Measurements from ENCODE around the gene RAPGEF2. TPM values are rescaled to one million over a fixed set of nuclear protein-coding genes. Genes with fewer than 3 reads are reported as not detected.
A peak's percentile ranks its signal among the peaks of the same experiment; 100 is the strongest.

Gene RAPGEF2
- total RNA-seq, 1 donor from 2014 or later, result 49.3 TPM

DNA sequence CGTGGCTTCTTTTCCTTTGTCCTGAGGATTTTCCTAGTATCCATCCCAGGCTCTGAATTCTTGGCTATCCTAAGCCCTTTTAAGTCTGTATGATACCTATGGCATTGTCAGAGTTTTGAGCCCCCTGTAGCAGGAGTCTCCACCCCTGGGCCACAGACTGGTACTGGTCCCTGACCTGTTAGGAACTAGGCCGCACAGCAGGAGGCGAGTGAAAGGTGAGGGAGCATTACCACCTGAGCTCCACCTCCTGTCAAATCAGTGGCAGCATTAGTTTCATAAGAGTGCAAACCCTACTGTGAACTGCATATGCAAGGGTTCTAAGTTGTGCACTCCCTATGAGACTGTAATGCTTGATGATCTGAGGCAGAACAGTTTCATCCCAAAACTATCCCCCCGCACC lies 216.1 kb downstream of the RAPGEF2 start:
- DNase-seq, result no peak

DNA sequence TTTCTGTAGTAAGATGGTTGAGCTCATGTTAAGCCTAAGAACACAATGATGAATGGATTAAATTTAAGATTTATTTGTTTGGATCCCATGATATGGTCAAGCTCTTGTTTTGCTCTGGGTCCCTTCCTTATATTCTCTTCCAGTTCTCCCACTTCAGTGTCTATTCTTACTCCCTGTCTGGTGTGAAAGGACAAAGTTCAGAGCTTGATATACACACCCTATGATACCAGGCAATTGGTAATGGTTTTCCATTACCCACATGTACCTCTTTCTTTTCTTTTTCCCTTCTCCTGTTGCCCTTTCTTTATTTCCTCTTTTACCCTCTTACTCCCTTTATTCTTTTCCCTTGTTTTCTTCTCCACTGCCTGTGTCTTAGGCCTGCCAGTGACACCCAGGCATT lies 223.6 kb downstream of the RAPGEF2 start:
- no peak for DNase-seq

- no peak for DNase-seq
These were observed 225.9 kb downstream of the RAPGEF2 start for GRCh38 chr4:159328766-159329165.

GRCh38 chr4:159334461-159334860 lies 231.6 kb downstream of the RAPGEF2 start:
- no peak for DNase-seq

GRCh38 chr4:159337041-159337440 lies 234.2 kb downstream of the RAPGEF2 start:
- DNase-seq, result no peak

DNA sequence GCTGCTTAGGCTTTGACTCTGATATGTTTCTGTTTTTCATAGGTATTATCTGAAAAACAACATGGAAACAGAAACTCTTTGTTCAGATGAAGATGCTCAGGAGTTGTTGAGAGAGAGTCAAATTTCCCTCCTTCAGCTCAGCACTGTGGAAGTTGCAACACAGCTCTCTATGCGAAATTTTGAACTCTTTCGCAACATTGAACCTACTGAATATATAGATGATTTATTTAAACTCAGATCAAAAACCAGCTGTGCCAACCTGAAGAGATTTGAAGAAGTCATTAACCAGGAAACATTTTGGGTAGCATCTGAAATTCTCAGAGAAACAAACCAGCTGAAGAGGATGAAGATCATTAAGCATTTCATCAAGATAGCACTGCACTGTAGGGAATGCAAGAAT lies 238.6 kb downstream of the RAPGEF2 start:
- DNase-seq, result no peak

DNA sequence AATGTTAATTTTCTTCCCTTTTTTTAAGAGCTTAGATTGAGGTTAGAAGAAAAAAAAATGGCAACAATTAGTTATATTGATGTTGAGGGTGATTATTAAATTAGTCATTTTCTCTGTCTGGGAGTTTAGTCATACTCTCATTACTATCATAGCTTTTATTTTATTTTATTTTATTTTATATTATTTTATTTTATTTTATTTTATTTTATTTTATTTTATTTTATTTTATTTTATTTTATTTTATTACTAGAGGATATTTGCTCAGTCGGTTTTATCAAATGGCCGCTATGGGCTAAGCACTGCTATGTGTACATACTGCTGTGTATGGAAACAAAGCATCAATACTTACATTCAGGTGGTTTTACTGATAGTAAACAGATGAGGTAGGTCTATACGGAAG lies 239.5 kb downstream of the RAPGEF2 start:
- DNase-seq, result no peak

DNA sequence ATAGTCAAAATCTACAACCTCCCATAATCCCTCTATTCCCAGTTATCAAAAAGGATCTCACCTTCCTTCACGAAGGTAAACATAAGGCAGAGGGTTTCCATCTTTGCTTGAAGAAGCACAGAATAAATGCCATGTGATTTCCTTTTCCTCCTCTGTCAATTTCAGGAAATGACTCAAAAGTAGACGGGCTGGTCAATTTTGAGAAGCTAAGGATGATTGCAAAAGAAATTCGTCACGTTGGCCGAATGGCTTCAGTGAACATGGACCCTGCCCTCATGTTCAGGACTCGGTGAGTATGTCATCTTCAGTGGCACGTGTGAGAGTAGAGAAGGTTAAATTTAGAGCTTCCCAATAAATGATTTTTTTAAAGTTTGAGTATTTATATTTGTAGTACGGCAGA lies 240.2 kb downstream of the RAPGEF2 start:
- no peak for DNase-seq

- DNase-seq, result no peak
These were observed 242.0 kb downstream of the RAPGEF2 start for GRCh38 chr4:159344877-159345276.

DNA sequence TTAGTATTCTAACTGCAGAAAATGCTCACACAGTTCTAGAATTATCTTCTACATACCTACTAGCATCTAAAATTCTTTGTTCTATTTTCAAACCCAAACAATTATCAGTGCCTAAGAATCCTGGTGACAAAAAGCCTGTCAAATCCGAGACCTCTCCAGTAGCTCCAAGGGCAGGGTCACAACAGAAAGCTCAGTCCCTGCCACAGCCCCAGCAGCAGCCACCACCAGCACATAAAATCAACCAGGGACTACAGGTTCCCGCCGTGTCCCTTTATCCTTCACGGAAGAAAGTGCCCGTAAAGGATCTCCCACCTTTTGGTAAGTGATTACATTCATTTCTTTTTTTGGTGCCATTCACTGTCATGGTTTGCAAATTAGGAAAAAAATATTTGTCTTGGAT lies 243.8 kb downstream of the RAPGEF2 start:
- no peak for DNase-seq

DNA sequence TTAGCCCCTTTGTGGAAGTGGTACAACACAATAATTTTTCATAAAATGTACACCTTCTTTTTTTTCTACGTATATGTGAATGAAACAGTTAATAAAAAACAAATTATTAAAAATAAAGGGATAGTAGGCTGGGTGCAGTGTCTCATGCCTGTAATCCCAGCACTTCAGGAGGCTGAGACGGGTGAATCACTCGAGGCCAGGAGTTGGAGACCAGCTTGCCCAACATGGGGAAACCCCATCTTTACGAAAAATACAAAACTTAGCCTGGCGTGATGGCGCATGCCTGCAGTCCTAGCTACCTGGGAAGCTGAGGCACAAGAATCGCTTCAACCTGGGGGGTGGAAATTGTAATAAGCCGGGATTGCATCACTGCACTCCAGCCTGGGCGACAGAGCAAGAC lies 244.9 kb downstream of the RAPGEF2 start:
- no peak for DNase-seq

GRCh38 chr4:159349332-159349731 lies 246.5 kb downstream of the RAPGEF2 start:
- DNase-seq, result no peak

DNA sequence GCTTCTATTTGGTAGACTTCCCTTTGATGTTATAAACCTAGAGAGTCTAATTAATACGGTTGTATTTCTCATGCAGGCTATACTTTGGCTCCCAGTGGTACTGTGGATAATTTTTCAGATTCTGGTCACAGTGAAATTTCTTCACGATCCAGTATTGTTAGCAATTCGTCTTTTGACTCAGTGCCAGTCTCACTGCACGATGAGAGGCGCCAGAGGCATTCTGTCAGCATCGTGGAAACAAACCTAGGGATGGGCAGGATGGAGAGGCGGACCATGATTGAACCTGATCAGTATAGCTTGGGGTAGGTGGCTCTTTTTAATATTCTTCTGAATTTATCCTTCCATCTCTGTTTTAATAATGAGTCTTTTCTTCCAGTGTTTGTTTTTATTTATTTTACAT lies 249.7 kb downstream of the RAPGEF2 start:
- no peak for DNase-seq

DNA sequence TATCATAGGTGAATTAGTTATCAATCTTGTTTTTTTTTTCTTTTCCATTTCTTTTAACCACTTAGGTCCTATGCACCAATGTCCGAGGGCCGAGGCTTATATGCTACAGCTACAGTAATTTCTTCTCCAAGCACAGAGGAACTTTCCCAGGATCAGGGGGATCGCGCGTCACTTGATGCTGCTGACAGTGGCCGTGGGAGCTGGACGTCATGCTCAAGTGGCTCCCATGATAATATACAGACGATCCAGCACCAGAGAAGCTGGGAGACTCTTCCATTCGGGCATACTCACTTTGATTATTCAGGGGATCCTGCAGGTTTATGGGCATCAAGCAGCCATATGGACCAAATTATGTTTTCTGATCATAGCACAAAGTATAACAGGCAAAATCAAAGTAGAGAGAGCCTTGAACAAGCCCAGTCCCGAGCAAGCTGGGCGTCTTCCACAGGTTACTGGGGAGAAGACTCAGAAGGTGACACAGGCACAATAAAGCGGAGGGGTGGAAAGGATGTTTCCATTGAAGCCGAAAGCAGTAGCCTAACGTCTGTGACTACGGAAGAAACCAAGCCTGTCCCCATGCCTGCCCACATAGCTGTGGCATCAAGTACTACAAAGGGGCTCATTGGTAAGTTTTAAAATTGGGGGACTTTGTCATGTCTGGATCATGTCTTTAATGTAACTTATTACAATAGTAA lies 250.7 kb downstream of the RAPGEF2 start:
- no peak for DNase-seq

- DNase-seq, result no peak
These were observed 252.6 kb downstream of the RAPGEF2 start for GRCh38 chr4:159355466-159355865.

DNA sequence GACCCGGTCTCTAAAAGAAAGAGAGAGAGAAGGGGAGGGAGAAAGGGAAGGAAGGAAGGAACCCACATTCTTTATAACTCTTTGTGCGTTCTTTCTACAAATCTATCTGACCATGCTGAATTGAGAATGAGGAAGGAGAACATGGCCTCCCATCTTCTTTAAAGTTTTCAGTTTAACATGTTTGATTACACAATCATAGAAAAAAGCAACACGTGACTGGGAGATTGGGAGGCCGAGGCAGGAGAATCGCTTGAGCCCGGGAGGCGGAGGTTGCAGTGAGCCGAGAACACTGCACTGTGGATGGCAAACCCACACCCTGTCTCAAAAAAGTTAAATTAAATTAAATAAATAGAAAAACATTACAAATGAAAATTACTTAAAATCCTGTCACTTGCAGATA lies 254.5 kb downstream of the RAPGEF2 start:
- DNase-seq, result no peak

DNA sequence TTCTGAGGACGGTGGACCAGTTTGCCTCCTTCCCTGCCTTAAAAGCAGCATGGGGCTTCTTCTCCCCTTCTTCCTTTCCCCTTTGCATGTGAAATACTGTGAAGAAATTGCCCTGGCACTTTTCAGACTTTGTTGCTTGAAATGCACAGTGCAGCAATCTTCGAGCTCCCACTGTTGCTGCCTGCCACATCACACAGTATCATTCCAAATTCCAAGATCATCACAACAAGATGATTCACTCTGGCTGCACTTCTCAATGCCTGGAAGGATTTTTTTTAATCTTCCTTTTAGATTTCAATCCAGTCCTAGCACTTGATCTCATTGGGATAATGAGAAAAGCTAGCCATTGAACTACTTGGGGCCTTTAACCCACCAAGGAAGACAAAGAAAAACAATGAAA lies 255.3 kb downstream of the RAPGEF2 start:
- DNase-seq, result peak; percentile 16

DNA sequence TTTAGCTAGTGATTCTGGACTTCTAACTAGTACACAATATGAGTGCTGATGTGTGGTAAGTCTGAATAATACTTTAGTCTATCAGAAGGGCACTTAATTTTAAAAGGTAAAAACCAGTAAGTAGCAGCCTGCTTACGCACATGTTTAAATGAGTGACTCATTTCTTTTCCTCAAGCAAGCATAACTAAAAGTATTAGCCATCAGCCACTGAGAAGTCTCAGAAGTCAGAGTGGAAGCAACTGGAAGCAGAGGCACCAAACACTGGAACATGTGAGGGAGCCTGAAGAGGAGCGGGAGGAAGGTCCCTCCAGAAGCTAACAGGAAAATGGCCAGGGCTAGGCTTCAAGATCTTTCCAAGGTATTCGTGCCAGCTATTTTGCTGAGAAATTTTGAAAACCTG lies 257.7 kb downstream of the RAPGEF2 start:
- no peak for DNase-seq

- DNase-seq, result no peak
These were observed 260.5 kb downstream of the RAPGEF2 start for GRCh38 chr4:159363361-159363760.

DNA sequence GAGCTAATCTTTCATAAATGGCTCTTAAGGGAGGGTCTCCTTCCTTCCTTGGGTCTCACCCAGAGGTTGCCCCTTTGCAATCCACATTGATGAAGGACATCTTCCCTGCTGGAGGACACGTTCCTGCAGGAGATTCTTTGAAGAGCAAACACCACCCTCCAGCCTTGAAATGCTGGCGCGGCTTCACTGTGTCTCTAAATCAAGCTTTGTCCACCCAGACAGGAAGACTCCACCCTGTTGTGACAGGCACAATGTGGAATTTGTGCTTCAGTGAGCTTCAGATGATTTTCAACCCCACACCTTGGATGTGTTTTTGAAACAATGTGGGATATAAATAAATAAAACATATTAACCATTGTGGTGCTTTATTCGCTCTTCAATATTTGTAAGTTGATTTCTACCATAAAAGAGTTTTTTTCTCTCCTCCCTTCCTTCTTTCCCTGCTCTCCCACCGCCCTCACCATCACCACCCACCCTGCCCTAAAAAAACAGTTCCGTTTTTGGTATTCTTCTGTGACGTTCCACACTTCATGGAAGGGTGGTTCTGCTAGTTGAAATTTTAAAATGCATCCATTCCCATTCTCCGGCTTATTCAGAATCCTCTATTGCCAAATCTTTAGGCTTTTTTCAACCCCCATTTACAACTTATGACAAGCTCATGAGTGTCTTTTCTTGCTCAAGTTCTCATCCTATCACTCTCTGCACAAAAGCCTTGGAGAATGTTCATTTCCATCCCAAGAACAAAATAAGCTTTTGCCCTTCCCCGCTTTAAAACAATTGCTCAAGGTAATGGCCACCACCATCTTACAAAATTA lies 264.3 kb downstream of the RAPGEF2 start:
- DNase-seq, result no peak

DNA sequence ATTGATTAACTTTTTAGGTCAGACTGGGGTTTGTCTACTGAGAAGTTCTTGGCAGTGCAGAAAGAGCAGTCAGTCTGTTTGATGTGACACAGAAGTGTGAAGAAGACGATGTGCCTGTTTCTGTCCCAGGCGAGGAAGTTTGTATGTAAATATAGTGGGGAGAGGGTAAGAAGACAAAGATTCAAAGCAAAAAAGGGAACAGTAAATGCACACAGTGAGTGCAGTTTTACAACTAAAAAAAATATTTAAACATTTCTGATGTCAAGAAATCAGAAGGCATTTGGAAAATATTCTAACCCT lies 264.9 kb downstream of the RAPGEF2 start:
- DNase-seq, result no peak

GRCh38 chr4:159368320-159368719 lies 265.4 kb downstream of the RAPGEF2 start:
- no peak for DNase-seq

GRCh38 chr4:159369256-159369655 lies 266.4 kb downstream of the RAPGEF2 start:
- no peak for DNase-seq

GRCh38 chr4:159370286-159370685 lies 267.4 kb downstream of the RAPGEF2 start:
- DNase-seq, result no peak
